Suprapubic skin (tissue), 4 donors: ENCODE results near the gene TPRA1. TPM values are rescaled to one million over a fixed set of nuclear protein-coding genes. Genes with fewer than 3 reads are reported as not detected.

ENCODE experiments used
- DNase-seq, 2 donors: peaks; one replicate each; pipeline ENCODE4 v3.0.0-alpha.2; 2019; ENCODE audit warnings: low spot score in 2 of 2
- H3K27ac ChIP-seq: fragments of 200-600 bp; sonication (generic); one replicate; pipeline ENCODE4 v1.5.1; 2019
- H3K27me3 ChIP-seq: fragments of 200-600 bp; sonication (generic); one replicate; pipeline ENCODE4 v1.5.1; 2019
- H3K36me3 ChIP-seq: fragments of 200-600 bp; sonication (generic); one replicate; pipeline ENCODE4 v1.5.1; 2019
- H3K4me1 ChIP-seq: fragments of 200-600 bp; sonication (generic); one replicate; pipeline ENCODE4 v1.5.1; 2019
- H3K4me3 ChIP-seq: fragments of 200-600 bp; sonication (generic); one replicate; pipeline ENCODE4 v1.5.1; 2019; ENCODE audit warnings: mild to moderate bottlenecking
- H3K9me3 ChIP-seq: fragments of 200-600 bp; sonication (generic); one replicate; pipeline ENCODE4 v1.5.1; 2019
- CTCF ChIP-seq, 2 donors: fragments of 200-600 bp in 1 of 2; fragments of 450-650 bp in 1 of 2; sonication (generic) in 1 of 2; IDR thresholded peaks; one replicate each; pipeline ENCODE4 v1.5.1; 2016 to 2019; ENCODE audit warnings: antibody characterized with exemption in 2 of 2, mild to moderate bottlenecking in 1 of 2, moderate library complexity in 1 of 2
- EP300 ChIP-seq: sonication (generic); formaldehyde crosslinking; IDR thresholded peaks from one replicate; pipeline ENCODE4 v1.6.1; 2017; ENCODE audit warnings: antibody characterized with exemption
- POLR2A ChIP-seq, 2 donors: fragments of 450-650 bp; IDR thresholded peaks; one replicate each; pipeline ENCODE4 v1.6.1; 2017; ENCODE audit warnings: antibody characterized with exemption in 2 of 2, mild to moderate bottlenecking in 2 of 2, moderate library complexity in 2 of 2
- POLR2AphosphoS5 ChIP-seq, 3 donors: sonication (generic); formaldehyde crosslinking; IDR thresholded peaks; one replicate each; pipeline ENCODE4 v1.6.1; 2017; ENCODE audit warnings: antibody characterized with exemption in 3 of 3
- WGBS: methylation state at CpG from one replicate; pipeline ENCODE4 v1.1.5; 2018; 5-methylcytosine and 5-hydroxymethylcytosine counted together
- total RNA-seq, 4 donors: library from RNA; depleted of rRNA; stranded (reverse); fragments of >200 nt; gene quantifications; one replicate each; pipeline ENCODE4 v1.1.0, GENCODE V29; 2016

The TPRA1 gene
- total RNA-seq, 4 donors from 2014 or later: 43.7 to 82.3 (median 64.3) TPM

GRCh38 chr3:127546970-127547733 is 43.4 kb downstream of the TPRA1 start:
- no peaks in the 10 kb centered on the region for H3K36me3 ChIP-seq
- no peak for DNase-seq
- no peaks in the 10 kb centered on the region for H3K9me3 ChIP-seq
- no peaks in the 10 kb centered on the region for H3K27me3 ChIP-seq
- no peak for TF ChIP-seq CTCF (IDR thresholded peaks at IDR 0.05)
- no peak for TF ChIP-seq POLR2AphosphoS5 (IDR thresholded peaks at IDR 0.05)
- TF ChIP-seq POLR2A (IDR thresholded peaks at IDR 0.05): no peak
- TF ChIP-seq EP300: no peak
- no peak overlapping the region for H3K27ac ChIP-seq
- H3K4me1 ChIP-seq: peaks cover 16% of the 10 kb centered on the region
- WGBS: 22% methylated on average over 24 of the region's 24 CpGs
- H3K4me3 ChIP-seq: peak overlapping the region; percentile 55

- H3K36me3 ChIP-seq: no peaks in the 10 kb centered on the region
- no peak overlapping the region for H3K4me3 ChIP-seq
- no peaks in the 10 kb centered on the region for H3K9me3 ChIP-seq
- 74% methylated on average over 6 of the region's 6 CpGs for WGBS
- H3K4me1 ChIP-seq: peaks cover 16% of the 10 kb centered on the region
- no peak for TF ChIP-seq EP300
- no peak for TF ChIP-seq POLR2A (IDR thresholded peaks at IDR 0.05)
- no peak for TF ChIP-seq CTCF (IDR thresholded peaks at IDR 0.05)
- TF ChIP-seq POLR2AphosphoS5 (IDR thresholded peaks at IDR 0.05): no peak
- no peak overlapping the region for H3K27ac ChIP-seq
- H3K27me3 ChIP-seq: no peaks in the 10 kb centered on the region
- DNase-seq: no peak
Observed at GRCh38 chr3:127546554-127546953, 44.0 kb downstream of the TPRA1 start.

GRCh38 chr3:127545711-127546457 is 44.6 kb downstream of the TPRA1 start:
- Histone ChIP-seq H3K9me3 (no peaks in the 10 kb centered on the region), H3K4me3 (no peak overlapping the region), H3K27ac (no peak overlapping the region), H3K4me1 (peaks cover 16% of the 10 kb centered on the region), H3K27me3 (no peaks in the 10 kb centered on the region), H3K36me3 (no peaks in the 10 kb centered on the region)
- 86% methylated on average over 13 of the region's 14 CpGs for WGBS
- no peak for TF ChIP-seq POLR2A (IDR thresholded peaks at IDR 0.05)
- no peak for DNase-seq

- no peak for DNase-seq
- WGBS: 90% methylated on average over 8 of the region's 8 CpGs
- H3K9me3 ChIP-seq: no peaks in the 10 kb centered on the region
- no peaks in the 10 kb centered on the region for H3K27me3 ChIP-seq
- H3K4me1 ChIP-seq: peaks cover 16% of the 10 kb centered on the region
- H3K27ac ChIP-seq: no peak overlapping the region
- no peaks in the 10 kb centered on the region for H3K36me3 ChIP-seq
- no peak for TF ChIP-seq POLR2AphosphoS5 (IDR thresholded peaks at IDR 0.05)
- no peak for TF ChIP-seq EP300
- TF ChIP-seq POLR2A (IDR thresholded peaks at IDR 0.05): no peak
- no peak for TF ChIP-seq CTCF (IDR thresholded peaks at IDR 0.05)
- no peak overlapping the region for H3K4me3 ChIP-seq
Observed at GRCh38 chr3:127545216-127545615, 45.3 kb downstream of the TPRA1 start.

GRCh38 chr3:127544803-127545201 is 45.7 kb downstream of the TPRA1 start:
- Histone ChIP-seq H3K27ac (no peak overlapping the region), H3K9me3 (no peaks in the 10 kb centered on the region), H3K4me3 (no peak overlapping the region), H3K27me3 (no peaks in the 10 kb centered on the region), H3K36me3 (no peaks in the 10 kb centered on the region), H3K4me1 (peaks cover 16% of the 10 kb centered on the region)
- DNase-seq: no peak
- TF ChIP-seq POLR2A (IDR thresholded peaks at IDR 0.05): no peak
- no peak for TF ChIP-seq EP300
- TF ChIP-seq CTCF (IDR thresholded peaks at IDR 0.05): no peak
- no peak for TF ChIP-seq POLR2AphosphoS5 (IDR thresholded peaks at IDR 0.05)
- WGBS: 86% methylated on average over 9 of the region's 9 CpGs
